ENCODE results near the gene TNS1. TPM values are rescaled to one million over a fixed set of nuclear protein-coding genes. Genes with fewer than 3 reads are reported as not detected.

TNS1 gene
- total RNA-seq, 1 donor from 2014 or later = 828 TPM

DNA sequence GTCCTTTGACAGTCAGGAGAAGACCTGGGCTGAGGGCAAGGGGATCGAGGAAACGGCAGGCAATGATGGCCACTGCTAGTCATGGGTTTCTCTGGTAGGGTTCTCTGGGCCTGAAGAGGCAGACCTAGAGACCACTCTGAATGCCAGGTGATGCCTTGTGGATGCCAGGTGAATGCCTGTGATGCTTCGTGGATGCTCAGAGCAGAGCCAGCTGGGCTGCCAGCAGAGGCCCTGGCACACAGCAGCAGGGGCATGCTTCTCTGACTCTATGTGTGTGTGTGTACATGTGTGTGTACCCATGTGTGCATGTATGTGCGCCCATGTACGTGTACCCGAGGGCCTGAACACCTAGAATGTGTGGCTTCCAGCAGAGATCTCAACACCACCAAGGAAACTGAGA is 172.0 kb downstream of the TNS1 start:
- peaks cover 86% of the 10 kb centered on the region for H3K36me3 ChIP-seq
- no peaks in the 10 kb centered on the region for H3K27me3 ChIP-seq (ENCODE audit: low read depth)
- DNase-seq = no peak
- TF ChIP-seq, protein P1, sequence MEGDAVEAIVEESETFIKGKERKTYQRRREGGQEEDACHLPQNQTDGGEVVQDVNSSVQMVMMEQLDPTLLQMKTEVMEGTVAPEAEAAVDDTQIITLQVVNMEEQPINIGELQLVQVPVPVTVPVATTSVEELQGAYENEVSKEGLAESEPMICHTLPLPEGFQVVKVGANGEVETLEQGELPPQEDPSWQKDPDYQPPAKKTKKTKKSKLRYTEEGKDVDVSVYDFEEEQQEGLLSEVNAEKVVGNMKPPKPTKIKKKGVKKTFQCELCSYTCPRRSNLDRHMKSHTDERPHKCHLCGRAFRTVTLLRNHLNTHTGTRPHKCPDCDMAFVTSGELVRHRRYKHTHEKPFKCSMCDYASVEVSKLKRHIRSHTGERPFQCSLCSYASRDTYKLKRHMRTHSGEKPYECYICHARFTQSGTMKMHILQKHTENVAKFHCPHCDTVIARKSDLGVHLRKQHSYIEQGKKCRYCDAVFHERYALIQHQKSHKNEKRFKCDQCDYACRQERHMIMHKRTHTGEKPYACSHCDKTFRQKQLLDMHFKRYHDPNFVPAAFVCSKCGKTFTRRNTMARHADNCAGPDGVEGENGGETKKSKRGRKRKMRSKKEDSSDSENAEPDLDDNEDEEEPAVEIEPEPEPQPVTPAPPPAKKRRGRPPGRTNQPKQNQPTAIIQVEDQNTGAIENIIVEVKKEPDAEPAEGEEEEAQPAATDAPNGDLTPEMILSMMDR (IDR thresholded peaks at IDR 0.05; ENCODE audit: borderline replicate concordance) = no peak
- H3K4me3 ChIP-seq = no peak overlapping the region
- peak overlapping the region; percentile 95 for H3K27ac ChIP-seq (replicated peaks)
- no peaks in the 10 kb centered on the region for H3K9me3 ChIP-seq (replicated peaks)
- H3K4me1 ChIP-seq = peaks cover 100% of the 10 kb centered on the region
- intact Hi-C loops (cut with micrococcal nuclease) = no loop called here

DNA sequence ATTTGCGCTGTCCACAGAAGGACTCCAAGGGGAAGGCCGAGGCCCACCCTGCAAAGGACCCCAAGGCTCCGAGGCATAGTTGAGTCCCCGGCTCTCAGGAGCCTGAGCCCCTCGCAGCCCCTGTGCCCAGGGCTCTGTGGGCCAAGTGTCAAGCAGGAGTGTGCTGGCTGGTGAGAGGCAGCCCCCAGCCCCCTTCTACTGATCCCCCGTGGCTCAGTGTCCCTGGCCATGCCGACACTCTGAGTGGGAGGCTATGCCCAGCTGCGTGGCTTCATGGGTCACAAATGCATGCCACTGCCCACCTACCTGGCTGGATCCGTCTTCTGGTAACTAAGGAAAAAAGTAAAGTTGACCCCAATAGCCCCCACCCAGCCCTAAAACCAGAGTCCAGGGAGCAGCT is 172.7 kb downstream of the TNS1 start:
- H3K9me3 ChIP-seq (replicated peaks) = no peaks in the 10 kb centered on the region
- TF ChIP-seq, protein P1 (IDR thresholded peaks at IDR 0.05; ENCODE audit: borderline replicate concordance) = no peak
- DNase-seq = no peak
- intact Hi-C loops (cut with micrococcal nuclease) = no loop called here
- no peak overlapping the region for H3K4me3 ChIP-seq
- H3K27ac ChIP-seq (replicated peaks) = peak overlapping the region; percentile 95
- H3K36me3 ChIP-seq = peaks cover 86% of the 10 kb centered on the region
- H3K4me1 ChIP-seq = peaks cover 100% of the 10 kb centered on the region
- H3K27me3 ChIP-seq (ENCODE audit: low read depth) = no peaks in the 10 kb centered on the region

DNA sequence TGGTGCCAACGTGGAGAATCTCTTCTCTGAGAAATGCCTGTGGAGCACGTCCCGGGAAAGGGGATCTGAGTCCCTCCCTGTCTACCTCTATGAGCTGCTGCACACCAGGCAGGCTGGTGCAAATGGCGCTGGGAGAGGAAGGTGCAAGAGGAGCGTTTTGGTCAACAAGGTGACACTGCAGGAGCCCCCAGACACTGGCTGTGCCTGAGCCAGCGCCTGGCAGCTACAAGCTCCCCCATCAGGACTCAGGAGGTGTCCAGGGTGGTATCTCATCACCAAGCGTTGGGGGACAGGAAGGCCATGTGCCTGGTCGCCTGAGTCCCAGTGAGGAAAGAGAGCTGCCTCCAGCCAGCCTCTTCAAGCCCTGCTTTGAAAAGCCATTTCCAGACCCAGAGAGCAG is 173.4 kb downstream of the TNS1 start:
- Histone ChIP-seq H3K4me3 (no peak overlapping the region), H3K36me3 (peaks cover 84% of the 10 kb centered on the region), H3K27me3 (ENCODE audit: low read depth) (no peaks in the 10 kb centered on the region), H3K27ac (replicated peaks) (peak overlapping the region; percentile 95), H3K9me3 (replicated peaks) (no peaks in the 10 kb centered on the region), H3K4me1 (peaks cover 100% of the 10 kb centered on the region)
- TF ChIP-seq, protein P1 (IDR thresholded peaks at IDR 0.05; ENCODE audit: borderline replicate concordance) = no peak
- no peak for DNase-seq
- intact Hi-C loops (cut with micrococcal nuclease) = no loop called here

DNA sequence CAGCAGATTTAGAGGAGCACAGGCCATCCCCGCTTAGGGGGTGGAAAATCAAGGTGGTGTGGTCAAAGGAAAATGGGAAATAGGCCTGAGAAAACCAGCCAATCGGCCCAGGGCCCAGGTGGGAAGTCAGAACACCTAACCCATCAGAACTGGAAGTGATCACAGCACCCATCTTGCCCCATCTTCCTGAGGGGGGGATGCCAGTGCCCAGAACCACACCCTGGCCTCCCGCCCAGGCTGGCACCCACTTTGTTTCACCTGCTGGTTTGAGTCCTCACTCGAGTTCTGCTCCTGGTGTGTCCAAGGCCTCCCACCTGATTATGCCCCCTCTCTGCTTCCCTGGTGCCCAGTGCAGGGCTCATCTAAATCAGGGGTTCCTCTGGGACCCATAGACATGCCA is 174.5 kb downstream of the TNS1 start:
- Histone ChIP-seq H3K4me1 (peaks cover 100% of the 10 kb centered on the region), H3K36me3 (peaks cover 84% of the 10 kb centered on the region), H3K27ac (replicated peaks) (peak overlapping the region; percentile 95), H3K27me3 (ENCODE audit: low read depth) (no peaks in the 10 kb centered on the region), H3K4me3 (no peak overlapping the region), H3K9me3 (replicated peaks) (no peaks in the 10 kb centered on the region)
- DNase-seq = no peak
- TF ChIP-seq, protein P1 (IDR thresholded peaks at IDR 0.05; ENCODE audit: borderline replicate concordance) = no peak
- intact Hi-C loops (cut with micrococcal nuclease) = no loop called here

DNA sequence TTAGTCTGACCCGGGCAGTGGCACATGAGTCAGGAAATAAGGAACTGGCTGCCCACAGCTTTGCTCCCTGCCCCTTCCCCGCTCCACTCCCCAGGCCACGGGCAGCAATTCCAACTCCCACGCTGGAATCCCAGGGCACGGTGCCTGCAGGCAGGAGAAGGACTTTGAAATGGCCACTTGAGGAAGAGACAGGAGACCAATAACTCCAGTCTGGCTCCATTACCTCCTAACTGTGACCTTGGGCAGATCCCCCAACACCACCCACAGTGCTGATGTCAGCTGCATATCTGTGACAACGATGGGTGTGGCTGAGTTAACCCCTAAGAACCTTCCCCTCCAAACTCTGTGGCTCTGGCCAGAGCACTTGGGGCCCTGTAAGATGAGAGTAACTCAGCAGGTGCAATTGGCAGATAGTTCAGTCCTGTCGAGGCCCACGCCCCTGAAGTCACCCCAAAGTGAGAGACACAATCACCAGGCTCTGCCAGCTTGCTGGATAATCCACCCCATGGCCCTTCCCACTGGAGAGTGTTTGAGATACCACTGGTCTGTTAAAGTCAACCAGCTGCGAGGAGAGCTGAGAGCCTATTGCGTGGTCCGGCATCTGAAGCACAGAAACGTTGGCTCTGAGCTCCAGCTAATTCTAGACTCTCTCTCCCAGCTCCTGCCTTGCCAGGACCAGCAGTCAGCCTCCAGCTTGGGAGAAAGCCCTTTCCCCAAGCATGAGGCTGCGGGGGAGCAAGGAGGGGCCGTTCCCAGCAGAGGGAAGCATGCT is 175.2 kb downstream of the TNS1 start:
- H3K36me3 ChIP-seq = peaks cover 83% of the 10 kb centered on the region
- TF ChIP-seq, protein P1 (IDR thresholded peaks at IDR 0.05; ENCODE audit: borderline replicate concordance) = no peak
- H3K27me3 ChIP-seq (ENCODE audit: low read depth) = no peaks in the 10 kb centered on the region
- H3K4me3 ChIP-seq = no peak overlapping the region
- H3K27ac ChIP-seq (replicated peaks) = peak overlapping the region; percentile 95
- peaks cover 100% of the 10 kb centered on the region for H3K4me1 ChIP-seq
- peak; percentile 65 for DNase-seq
- intact Hi-C loops (cut with micrococcal nuclease) = no loop called here
- no peaks in the 10 kb centered on the region for H3K9me3 ChIP-seq (replicated peaks)
